Smooth muscle cell (in vitro differentiated cells): ENCODE results near the gene RNF227. TPM values are rescaled to one million over a fixed set of nuclear protein-coding genes. Genes with fewer than 3 reads are reported as not detected.

Source experiments
- DNase-seq: peaks from one replicate; lab custom pipeline; 2025; ENCODE audit not compliant: unreplicated experiment; lab: John Stamatoyannopoulos, UW
- H2AFZ ChIP-seq: fragments of 200-600 bp; sonication (generic); 2 replicates; pipeline ENCODE4 v1.6.0; 2016; ENCODE audit warnings: antibody characterized with exemption, low read depth, mild to moderate bottlenecking
- H3F3A ChIP-seq: fragments of 200-600 bp; sonication (generic); 2 replicates; pipeline ENCODE4 v1.6.0; 2017; ENCODE audit warnings: antibody characterized with exemption, low read depth
- H3K27ac ChIP-seq: fragments of 200-600 bp; sonication (generic); 2 replicates; pipeline ENCODE4 v1.5.1; 2016; ENCODE audit warnings: low read depth, mild to moderate bottlenecking
- H3K27me3 ChIP-seq: fragments of 200-600 bp; sonication (generic); 2 replicates; pipeline ENCODE4 v1.6.1; 2016; ENCODE audit warnings: low read depth, mild to moderate bottlenecking
- H3K36me3 ChIP-seq: fragments of 200-600 bp; sonication (generic); 2 replicates; pipeline ENCODE4 v1.5.1; 2016; ENCODE audit warnings: low read depth
- H3K4me1 ChIP-seq: fragments of 200-600 bp; sonication (generic); 2 replicates; pipeline ENCODE4 v1.5.1; 2016; ENCODE audit warnings: low read depth
- H3K4me2 ChIP-seq: fragments of 200-600 bp; sonication (generic); 2 replicates; pipeline ENCODE4 v1.6.0; 2016; ENCODE audit warnings: mild to moderate bottlenecking
- H3K4me3 ChIP-seq: fragments of 200-600 bp; sonication (generic); 2 replicates; pipeline ENCODE4 v1.5.1; 2016; ENCODE audit warnings: mild to moderate bottlenecking
- H3K79me2 ChIP-seq: fragments of 200-600 bp; sonication (generic); 2 replicates; pipeline ENCODE4 v1.6.0; 2016; ENCODE audit warnings: low read depth, mild to moderate bottlenecking
- H3K9ac ChIP-seq: fragments of 200-600 bp; sonication (generic); 2 replicates; pipeline ENCODE4 v1.6.0; 2016; ENCODE audit warnings: low read depth
- H3K9me3 ChIP-seq: fragments of 200-600 bp; sonication (generic); replicated peaks from 2 replicates; pipeline ENCODE4 v1.5.1; 2016; ENCODE audit warnings: low read depth
- H4K20me1 ChIP-seq: fragments of 200-600 bp; sonication (generic); 2 replicates; pipeline ENCODE4 v1.6.0; 2016; ENCODE audit warnings: low read depth
- CTCF ChIP-seq: fragments of 200-600 bp; sonication (generic); IDR thresholded peaks from 2 replicates; pipeline ENCODE4 v1.5.1; 2017; ENCODE audit warnings: borderline replicate concordance, mild to moderate bottlenecking, antibody characterized with exemption; ENCODE audit not compliant: insufficient read depth, poor library complexity, severe bottlenecking
- WGBS: methylation state at CpG from one replicate; pipeline ENCODE4 v1.1.7; 2016; ENCODE audit warnings: low lambda C conversion rate; 5-methylcytosine and 5-hydroxymethylcytosine counted together
- polyA plus RNA-seq: library from polyadenylated mRNA; unstranded; fragments of >200 nt; fragmentation: Nextera tagmentation; extraction: Ambion mirVana; gene quantifications from 2 replicates; pipeline ENCODE4 v1.2.1, GENCODE V29; 2016
- total RNA-seq: library from RNA; depleted of rRNA; stranded (reverse); fragments of >200 nt; gene quantifications from 2 replicates; pipeline ENCODE4 v1.2.3, GENCODE V29; 2014

RNF227 gene
- total and polyA plus RNA-seq, 2 experiments from 2014 or later: 3.4 to 3.5 TPM

DNA sequence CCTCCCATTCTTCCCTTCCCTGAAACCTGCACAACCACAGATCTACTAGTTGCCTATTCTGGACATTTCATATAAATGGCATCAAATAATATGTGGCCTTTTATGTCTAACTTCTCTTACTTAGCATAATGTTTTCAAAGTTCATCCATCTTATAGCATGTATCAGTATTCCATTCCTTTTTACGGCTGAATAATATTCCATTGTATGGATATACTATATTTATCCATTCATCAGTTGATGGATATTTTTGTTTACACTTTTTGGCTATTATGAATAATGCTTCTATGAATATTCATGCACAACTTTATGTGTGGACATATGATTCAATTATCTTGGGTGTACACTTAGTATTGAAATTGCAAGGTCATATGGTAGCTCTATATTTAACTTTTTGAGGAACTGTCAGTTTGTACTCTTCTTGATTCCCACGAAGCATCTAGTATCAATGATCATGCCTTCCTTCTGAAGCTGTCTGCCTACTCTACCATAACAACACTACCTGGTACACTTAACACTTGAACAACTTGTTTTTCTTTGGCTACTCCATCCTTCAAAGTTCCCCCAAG, 40.2 kb downstream of the RNF227 start:
- Histone ChIP-seq H3K36me3 (peaks cover 8% of the 10 kb centered on the region), H3K4me1 (no peaks in the 10 kb centered on the region), H3K27me3 (no peaks in the 10 kb centered on the region), H3K9ac (no peak overlapping the region), H2AFZ (no peak overlapping the region), H3K9me3 (no peaks in the 10 kb centered on the region), H4K20me1 (peaks cover 4% of the 10 kb centered on the region), H3K4me2 (no peak overlapping the region), H3K79me2 (peaks cover 12% of the 10 kb centered on the region), H3K27ac (no peak overlapping the region), H3F3A (peaks cover 7% of the 10 kb centered on the region), H3K4me3 (no peak overlapping the region)
- TF ChIP-seq CTCF: no peak
- DNase-seq: no peak
- 98% methylated on average over 2 of the region's 2 CpGs for WGBS

GRCh38 chr17:7873051-7873450, 43.0 kb downstream of the RNF227 start:
- TF ChIP-seq CTCF: no peak
- Histone ChIP-seq H3K4me2 (peak overlapping the region; percentile 50), H3K4me1 (no peaks in the 10 kb centered on the region), H3K27ac (peak overlapping the region; percentile 32), H3K79me2 (peaks cover 6% of the 10 kb centered on the region), H4K20me1 (peaks cover 4% of the 10 kb centered on the region), H2AFZ (no peak overlapping the region), H3K9ac (peak overlapping the region; percentile 32), H3K9me3 (no peaks in the 10 kb centered on the region), H3F3A (peaks cover 7% of the 10 kb centered on the region), H3K4me3 (no peak overlapping the region), H3K36me3 (peaks cover 4% of the 10 kb centered on the region), H3K27me3 (no peaks in the 10 kb centered on the region)
- WGBS: 65% methylated on average over 4 of the region's 4 CpGs
- no peak for DNase-seq

DNA sequence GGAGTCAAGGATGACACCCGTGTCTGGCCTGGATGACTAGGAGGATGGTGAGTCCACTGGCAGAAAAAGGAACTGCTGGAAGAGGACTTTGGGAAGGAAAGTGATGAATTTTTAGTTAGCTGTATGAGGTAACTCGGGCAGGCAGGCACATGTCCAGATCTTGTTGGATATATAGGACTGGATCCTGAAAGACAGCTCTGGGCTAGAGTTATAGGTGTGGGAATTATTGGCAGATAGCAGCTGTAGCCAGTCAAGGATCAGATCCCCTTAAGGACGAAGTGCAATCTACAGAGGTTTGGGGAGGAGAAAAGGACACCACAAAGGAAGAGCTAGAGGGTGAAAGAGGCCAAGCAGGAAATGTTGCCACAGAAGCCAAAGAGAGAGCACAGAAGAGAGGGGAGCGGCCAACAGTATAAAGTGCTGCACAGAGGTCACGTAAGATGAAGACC, 48.2 kb downstream of the RNF227 start:
- no peaks in the 10 kb centered on the region for H3K4me1 ChIP-seq
- peaks cover 5% of the 10 kb centered on the region for H3K79me2 ChIP-seq
- no peak overlapping the region for H3K4me3 ChIP-seq
- no peaks in the 10 kb centered on the region for H3K36me3 ChIP-seq
- no peak overlapping the region for H3K9ac ChIP-seq
- H3K4me2 ChIP-seq: no peak overlapping the region
- H3K27ac ChIP-seq: no peak overlapping the region
- H3F3A ChIP-seq: no peaks in the 10 kb centered on the region
- H2AFZ ChIP-seq: no peak overlapping the region
- H3K9me3 ChIP-seq: no peaks in the 10 kb centered on the region
- no peaks in the 10 kb centered on the region for H3K27me3 ChIP-seq
- no peak for TF ChIP-seq CTCF
- no peak for DNase-seq
- H4K20me1 ChIP-seq: peaks cover 4% of the 10 kb centered on the region
- WGBS: 90% methylated on average over 5 of the region's 5 CpGs
